HepG2 (cell line): ENCODE measurements around the gene TMEM200A. TPM values are rescaled to one million over a fixed set of nuclear protein-coding genes. Genes with fewer than 3 reads are reported as not detected.
"Not testable (repeated sequence)": the region's sequence is repeated elsewhere in the genome, so short reads cannot be mapped to it uniquely, and the experiment has no call there.

Experiments used
- ATAC-seq: fragments of 200-7000 bp; cut with Tn5 transposase; 3 replicates; pipeline ENCODE4 v1.9.1; 2020; ENCODE audit warnings: mild to moderate bottlenecking, moderate library complexity
- BruUV-seq: library from RNA; stranded (reverse); fragments of 400-500 nt; replicated peaks from 2 replicates; lab custom pipeline; 2021; lab: Mats Ljungman, UMichigan
- CTCF ChIA-PET: fragments of 300-600 bp; formaldehyde crosslinking; extraction: SDS; loops from one replicate; lab custom pipeline; 2021; ENCODE audit warnings: low total read pairs, inconsistent platforms, low intra/inter-chr PET ratio; lab: Yijun Ruan, JAX
- POLR2A ChIA-PET: fragments of 350-600 bp; sonication (Branson Sonifier 250); formaldehyde crosslinking; loops from one replicate; lab custom pipeline; 2020; ENCODE audit warnings: antibody characterized with exemption, inconsistent platforms; lab: Yijun Ruan, JAX
- DNase-seq: peaks from one replicate; pipeline ENCODE4 v3.0.0-alpha.2; 2015; ENCODE audit warnings: low spot score
- FAIRE-seq: peaks from 3 replicates; lab custom pipeline; 2011; peaks lifted over from hg19 to GRCh38; lab: Jason Lieb, UNC
- H2AFZ ChIP-seq: one replicate; pipeline ENCODE4 v1.6.1; 2011; ENCODE audit warnings: low read length, inconsistent platforms
- H3K27ac ChIP-seq: fragments of 300-600 bp; 3 replicates; pipeline ENCODE4 v1.8.0; 2011; ENCODE audit warnings: mixed run types, mild to moderate bottlenecking, mixed read lengths, low read length, inconsistent platforms; ENCODE audit not compliant: insufficient read depth; ENCODE audit errors: extremely low read length
- H3K27me3 ChIP-seq, 2 experiments: fragments of 200-600 bp in 1 of 2; 2 replicates in 1 of 2; 3 replicates in 1 of 2; pipeline versions ENCODE4 v1.6.0 to v1.8.0; 2011; ENCODE audit warnings: low read length in 2 of 2, mild to moderate bottlenecking in 2 of 2, moderate library complexity in 2 of 2, inconsistent platforms in 1 of 2; ENCODE audit not compliant: insufficient read depth in 2 of 2, control insufficient read depth in 1 of 2
- H3K36me3 ChIP-seq, 2 experiments: fragments of 200-600 bp in 1 of 2; replicated peaks in 1 of 2; 2 replicates in 1 of 2; 3 replicates in 1 of 2; pipeline versions ENCODE4 v1.5.1 to v1.8.0; 2011; ENCODE audit warnings: low read length in 2 of 2, inconsistent platforms in 1 of 2; ENCODE audit not compliant: insufficient read depth in 2 of 2, control insufficient read depth in 1 of 2
- H3K4me1 ChIP-seq: 2 replicates; pipeline ENCODE4 v1.5.1; 2012; ENCODE audit warnings: low read length, inconsistent platforms; ENCODE audit not compliant: insufficient read depth
- H3K4me2 ChIP-seq: 2 replicates; pipeline ENCODE4 v1.6.0; 2011; ENCODE audit warnings: low read depth, low read length, inconsistent platforms
- H3K4me3 ChIP-seq, 3 experiments: fragments of 200-600 bp in 1 of 3; sonication (generic), shearing (Covaris generic) in 1 of 3; replicated peaks in 1 of 3; 2 replicates each; pipeline ENCODE4 v1.5.1; 2011 to 2016; ENCODE audit warnings: low read length in 3 of 3, inconsistent platforms in 2 of 3, low read depth in 2 of 3, mild to moderate bottlenecking in 2 of 3, control low read depth in 1 of 3, mixed read lengths in 1 of 3; ENCODE audit not compliant: insufficient read depth in 1 of 3
- H3K79me2 ChIP-seq: one replicate; pipeline ENCODE4 v1.6.1; 2011; ENCODE audit warnings: low read length, inconsistent platforms; ENCODE audit not compliant: insufficient read depth
- H3K9ac ChIP-seq: 2 replicates; pipeline ENCODE4 v1.6.0; 2011; ENCODE audit warnings: mild to moderate bottlenecking, low read depth, low read length, inconsistent platforms; ENCODE audit not compliant: insufficient read depth
- H3K9me3 ChIP-seq: 2 replicates; pipeline ENCODE4 v1.5.1; 2012; ENCODE audit warnings: mild to moderate bottlenecking, low read length
- H4K20me1 ChIP-seq: 2 replicates; pipeline ENCODE4 v1.6.0; 2011; ENCODE audit warnings: inconsistent platforms, mild to moderate bottlenecking, low read length, moderate library complexity; ENCODE audit not compliant: insufficient read depth
- FOXA1 ChIP-seq, 2 experiments: fragments of 450-650 bp in 1 of 2; sonication (generic) in 1 of 2; formaldehyde crosslinking in 1 of 2; IDR thresholded peaks; 2 replicates each; pipeline versions ENCODE4 v1.4.0 to v1.6.1; 2016 to 2020; ENCODE audit warnings: missing genetic modification reagents in 1 of 2
- GABPB1 ChIP-seq: IDR thresholded peaks from 2 replicates; pipeline ENCODE4 v1.6.1; 2016; ENCODE audit warnings: mild to moderate bottlenecking, missing genetic modification reagents, moderate library complexity, missing compliant biosample characterization
- KLF12 ChIP-seq: sonication (generic); formaldehyde crosslinking; IDR thresholded peaks from 2 replicates; pipeline ENCODE4 v1.4.0; 2020; ENCODE audit warnings: missing genetic modification reagents, borderline replicate concordance
- NCOA5 ChIP-seq: sonication (generic); formaldehyde crosslinking; IDR thresholded peaks from 2 replicates; pipeline ENCODE4 v1.4.0; 2020; ENCODE audit warnings: missing genetic modification reagents
- ZNF160 ChIP-seq: sonication (generic); formaldehyde crosslinking; IDR thresholded peaks from 2 replicates; pipeline ENCODE4 v1.8.0; 2022; ENCODE audit warnings: mild to moderate bottlenecking, inconsistent platforms, missing genetic modification reagents
- ZNF33B ChIP-seq: sonication (generic); formaldehyde crosslinking; IDR thresholded peaks from 2 replicates; pipeline ENCODE4 v1.5.1; 2020; ENCODE audit warnings: mild to moderate bottlenecking, missing genetic modification reagents
- ZNF883 ChIP-seq: sonication (generic); formaldehyde crosslinking; IDR thresholded peaks from 2 replicates; pipeline ENCODE4 v1.5.1; 2020; ENCODE audit warnings: mild to moderate bottlenecking, missing genetic modification reagents; ENCODE audit errors: not compliant biosample characterization
- WGBS: methylation state at CpG from one replicate; pipeline ENCODE4 v1.1.6; 2017; ENCODE audit warnings: low lambda C conversion rate; 5-methylcytosine and 5-hydroxymethylcytosine counted together
- in situ Hi-C: cut with HindIII; loops from 2 replicates; pipeline ENCODE4 v1.10.0; 2017; ENCODE audit warnings: low pct_unique_long_range_greater_than_20kb; ENCODE audit not compliant: extremely low pct_ligation_motif_present
- intact Hi-C: fragments of 100-400 bp; cut with micrococcal nuclease; formaldehyde crosslinking; loops from one replicate; pipeline ENCODE4 v1.10.0; 2022; ENCODE audit not compliant: unreplicated experiment
- polyA plus RNA-seq, 8 experiments: library from polyadenylated mRNA; depleted of rRNA in 3 of 8; stranded (reverse) in 7 of 8; unstranded in 1 of 8; fragments of >200 nt; fragmentation: Illumina TruSeq in 4 of 8; extraction: Trizol in 4 of 8; gene quantifications; 2 replicates each; pipeline versions ENCODE4 v1.2.1 to v1.2.3, GENCODE V29; 2011 to 2016; ENCODE audit warnings: low read depth in 4 of 8, missing spikeins in 1 of 8, mixed read lengths in 1 of 8; ENCODE audit not compliant: insufficient read depth in 1 of 8
- total RNA-seq, 5 experiments: library from RNA; depleted of rRNA; stranded (reverse); fragments of >200 nt; fragmentation: Illumina TruSeq; extraction: Trizol; gene quantifications; 2 replicates each; pipeline ENCODE4 v1.2.3, GENCODE V29; 2016; ENCODE audit warnings: low read depth in 1 of 5
- TF ChIP-seq, protein P1 (sequence below): sonication (generic); formaldehyde crosslinking; IDR thresholded peaks from 2 replicates; pipeline ENCODE4 v1.4.0; 2020; ENCODE audit warnings: mild to moderate bottlenecking, missing genetic modification reagents, borderline replicate concordance
- TF ChIP-seq, protein P2 (sequence below): sonication (generic); formaldehyde crosslinking; IDR thresholded peaks from 2 replicates; pipeline ENCODE4 v1.8.0; 2022; ENCODE audit warnings: mild to moderate bottlenecking, missing genetic modification reagents, borderline replicate concordance
- TF ChIP-seq, protein P3 (sequence below): sonication (generic); formaldehyde crosslinking; IDR thresholded peaks from 2 replicates; pipeline ENCODE4 v1.4.0; 2020; ENCODE audit warnings: mild to moderate bottlenecking, missing genetic modification reagents

Gene TMEM200A
- total and polyA plus RNA-seq, 2 of the 13 experiments (the other 11 are each of a cell fraction or from before 2014, with no cell fraction given) = 0.34 TPM; not detected in 1

DNA sequence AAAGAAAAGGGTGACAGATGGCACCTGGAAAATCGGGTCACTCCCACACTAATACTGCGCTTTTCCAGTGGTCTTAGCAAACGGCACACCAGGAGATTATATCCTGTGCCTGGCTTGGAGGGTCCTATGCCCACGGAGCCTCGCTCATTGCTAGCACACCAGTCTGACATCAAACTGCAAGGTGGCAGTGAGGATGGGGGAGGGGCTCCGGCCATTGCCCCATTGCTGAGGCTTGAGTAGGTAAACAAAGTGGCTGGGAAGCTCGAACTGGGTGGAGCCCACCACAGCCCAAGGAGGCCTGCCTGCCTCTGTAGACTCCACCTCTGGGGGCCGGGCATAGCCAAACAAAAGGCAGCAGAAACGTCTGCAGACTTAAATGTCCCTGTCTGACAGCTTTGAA, 19.5 kb upstream of the TMEM200A start:
- intact Hi-C loops, in situ Hi-C loops, H3K4me3 ChIP-seq, H3K27ac ChIP-seq, H3K27me3 ChIP-seq, POLR2A ChIA-PET, H3K79me2 ChIP-seq, DNase-seq, H3K36me3 ChIP-seq, H3K9ac ChIP-seq, ATAC-seq, H2AFZ ChIP-seq, H3K4me2 ChIP-seq, FAIRE-seq, BruUV-seq, H4K20me1 ChIP-seq, CTCF ChIA-PET, H3K4me1 ChIP-seq, H3K9me3 ChIP-seq: not testable (repeated sequence)
- 22% methylated on average over 6 of the region's 9 CpGs for WGBS

DNA sequence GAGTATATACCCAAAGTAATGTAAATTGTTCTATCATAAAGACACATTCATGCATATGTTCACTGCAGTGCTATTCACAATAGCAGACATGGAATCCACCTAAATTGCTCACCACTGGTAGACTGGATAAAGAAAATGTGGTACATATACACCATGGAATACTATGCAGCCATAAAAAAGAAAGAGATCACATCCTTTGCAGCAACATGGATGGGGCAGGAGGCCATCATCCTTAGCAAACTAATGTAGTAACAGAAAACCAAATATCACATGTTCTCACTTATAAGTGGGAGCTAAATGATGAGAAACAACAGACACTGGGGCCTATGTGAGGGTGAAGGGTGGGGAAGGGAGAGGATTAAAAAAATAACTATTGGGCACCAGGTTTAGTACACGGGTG, 11.5 kb upstream of the TMEM200A start:
- in situ Hi-C loops = no loop called here
- 0% methylated on average over 1 of the region's 1 CpG for WGBS
- BruUV-seq = no TSS peak
- TF ChIP-seq, protein P1, sequence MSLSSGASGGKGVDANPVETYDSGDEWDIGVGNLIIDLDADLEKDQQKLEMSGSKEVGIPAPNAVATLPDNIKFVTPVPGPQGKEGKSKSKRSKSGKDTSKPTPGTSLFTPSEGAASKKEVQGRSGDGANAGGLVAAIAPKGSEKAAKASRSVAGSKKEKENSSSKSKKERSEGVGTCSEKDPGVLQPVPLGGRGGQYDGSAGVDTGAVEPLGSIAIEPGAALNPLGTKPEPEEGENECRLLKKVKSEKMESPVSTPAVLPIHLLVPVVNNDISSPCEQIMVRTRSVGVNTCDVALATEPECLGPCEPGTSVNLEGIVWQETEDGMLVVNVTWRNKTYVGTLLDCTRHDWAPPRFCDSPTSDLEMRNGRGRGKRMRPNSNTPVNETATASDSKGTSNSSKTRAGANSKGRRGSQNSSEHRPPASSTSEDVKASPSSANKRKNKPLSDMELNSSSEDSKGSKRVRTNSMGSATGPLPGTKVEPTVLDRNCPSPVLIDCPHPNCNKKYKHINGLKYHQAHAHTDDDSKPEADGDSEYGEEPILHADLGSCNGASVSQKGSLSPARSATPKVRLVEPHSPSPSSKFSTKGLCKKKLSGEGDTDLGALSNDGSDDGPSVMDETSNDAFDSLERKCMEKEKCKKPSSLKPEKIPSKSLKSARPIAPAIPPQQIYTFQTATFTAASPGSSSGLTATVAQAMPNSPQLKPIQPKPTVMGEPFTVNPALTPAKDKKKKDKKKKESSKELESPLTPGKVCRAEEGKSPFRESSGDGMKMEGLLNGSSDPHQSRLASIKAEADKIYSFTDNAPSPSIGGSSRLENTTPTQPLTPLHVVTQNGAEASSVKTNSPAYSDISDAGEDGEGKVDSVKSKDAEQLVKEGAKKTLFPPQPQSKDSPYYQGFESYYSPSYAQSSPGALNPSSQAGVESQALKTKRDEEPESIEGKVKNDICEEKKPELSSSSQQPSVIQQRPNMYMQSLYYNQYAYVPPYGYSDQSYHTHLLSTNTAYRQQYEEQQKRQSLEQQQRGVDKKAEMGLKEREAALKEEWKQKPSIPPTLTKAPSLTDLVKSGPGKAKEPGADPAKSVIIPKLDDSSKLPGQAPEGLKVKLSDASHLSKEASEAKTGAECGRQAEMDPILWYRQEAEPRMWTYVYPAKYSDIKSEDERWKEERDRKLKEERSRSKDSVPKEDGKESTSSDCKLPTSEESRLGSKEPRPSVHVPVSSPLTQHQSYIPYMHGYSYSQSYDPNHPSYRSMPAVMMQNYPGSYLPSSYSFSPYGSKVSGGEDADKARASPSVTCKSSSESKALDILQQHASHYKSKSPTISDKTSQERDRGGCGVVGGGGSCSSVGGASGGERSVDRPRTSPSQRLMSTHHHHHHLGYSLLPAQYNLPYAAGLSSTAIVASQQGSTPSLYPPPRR = no peak
- TF ChIP-seq, protein P2, sequence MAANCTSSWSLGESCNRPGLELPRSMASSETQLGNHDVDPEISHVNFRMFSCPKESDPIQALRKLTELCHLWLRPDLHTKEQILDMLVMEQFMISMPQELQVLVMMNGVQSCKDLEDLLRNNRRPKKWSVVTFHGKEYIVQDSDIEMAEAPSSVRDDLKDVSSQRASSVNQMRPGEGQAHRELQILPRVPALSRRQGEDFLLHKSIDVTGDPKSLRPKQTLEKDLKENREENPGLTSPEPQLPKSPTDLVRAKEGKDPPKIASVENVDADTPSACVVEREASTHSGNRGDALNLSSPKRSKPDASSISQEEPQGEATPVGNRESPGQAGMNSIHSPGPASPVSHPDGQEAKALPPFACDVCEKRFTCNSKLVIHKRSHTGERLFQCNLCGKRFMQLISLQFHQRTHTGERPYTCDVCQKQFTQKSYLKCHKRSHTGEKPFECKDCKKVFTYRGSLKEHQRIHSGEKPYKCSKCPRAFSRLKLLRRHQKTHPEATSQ (CRISPR knock-in tag) = no peak
- no peak for TF ChIP-seq ZNF883 (CRISPR knock-in tag)
- TF ChIP-seq NCOA5 (CRISPR knock-in tag) = no peak
- TF ChIP-seq GABPB1 (CRISPR knock-in tag) = no peak
- TF ChIP-seq ZNF33B (CRISPR knock-in tag) = no peak
- no peak for TF ChIP-seq ZNF160 (CRISPR knock-in tag)
- TF ChIP-seq KLF12 (CRISPR knock-in tag) = no peak
- TF ChIP-seq FOXA1 (IDR thresholded peaks at IDR 0.05) = no peak
- TF ChIP-seq FOXA1 (CRISPR knock-in tag; IDR thresholded peaks at IDR 0.05) = no peak
- TF ChIP-seq, protein P3, sequence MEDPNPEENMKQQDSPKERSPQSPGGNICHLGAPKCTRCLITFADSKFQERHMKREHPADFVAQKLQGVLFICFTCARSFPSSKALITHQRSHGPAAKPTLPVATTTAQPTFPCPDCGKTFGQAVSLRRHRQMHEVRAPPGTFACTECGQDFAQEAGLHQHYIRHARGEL (CRISPR knock-in tag) = no peak

More for the DNA sequence above, 11.5 kb upstream of the TMEM200A start:
- H3K4me1 ChIP-seq = no peaks in the 10 kb centered on the region
- no peak overlapping the region for H2AFZ ChIP-seq
- ChIA-PET CTCF (no interaction called here), POLR2A (no interaction called here)
- no peaks in the 10 kb centered on the region for H3K79me2 ChIP-seq
- H3K4me3 ChIP-seq = no peak overlapping the region
- H4K20me1 ChIP-seq = no peaks in the 10 kb centered on the region
- no peaks in the 10 kb centered on the region for H3K36me3 ChIP-seq
- intact Hi-C loops = no loop called here
- FAIRE-seq (no peak), DNase-seq (no peak), ATAC-seq (no peak)
- H3K4me2 ChIP-seq = no peak overlapping the region
- no peaks in the 10 kb centered on the region for H3K27me3 ChIP-seq
- no peak overlapping the region for H3K9ac ChIP-seq
- no peak overlapping the region for H3K27ac ChIP-seq
- H3K9me3 ChIP-seq = no peaks in the 10 kb centered on the region
